ENCODE data around the gene NCKAP5. TPM values are rescaled to one million over a fixed set of nuclear protein-coding genes. Genes with fewer than 3 reads are reported as not detected.

Gene NCKAP5
- total RNA-seq, 2 experiments from 2014 or later, result not detected

DNA sequence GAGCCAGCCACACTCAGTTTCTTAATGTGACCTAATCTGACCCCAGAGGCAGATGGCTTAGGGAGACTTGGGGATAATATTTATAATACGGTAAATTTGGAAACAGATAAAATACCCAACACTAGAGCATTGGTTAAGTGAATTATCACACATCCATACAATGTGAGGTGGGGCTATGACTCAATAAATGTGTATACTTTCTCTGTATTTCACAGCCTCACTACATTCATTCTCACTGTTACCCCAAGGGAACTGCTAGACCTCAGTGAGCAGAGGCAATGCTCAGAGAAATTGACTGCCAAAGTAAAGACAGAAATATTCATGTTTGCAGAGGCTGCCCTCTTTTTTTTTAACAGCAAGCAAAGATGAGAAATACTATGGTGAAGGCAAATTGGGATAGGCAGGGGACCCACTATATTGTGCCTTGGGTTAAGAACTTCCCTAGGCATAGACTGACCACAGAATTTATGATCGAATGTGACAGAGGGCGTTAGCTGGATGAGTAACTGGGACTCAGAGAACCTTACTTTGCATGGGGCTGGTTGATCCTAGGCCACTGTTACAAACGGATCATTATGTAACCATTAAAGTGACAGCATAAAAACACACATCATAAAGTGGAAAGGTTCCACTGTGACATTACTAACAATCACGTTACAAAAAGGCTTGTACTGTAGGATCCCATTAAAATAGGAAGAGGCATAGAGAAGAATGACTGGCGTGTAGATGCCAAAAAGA lies 652.3 kb downstream of the NCKAP5 start:
- Mint-ChIP-seq H3K4me3 (no peak overlapping the region), H3K9me3 (peaks cover 3% of the 10 kb centered on the region), H3K27me3 (no peaks in the 10 kb centered on the region), H3K36me3 (ENCODE audit: low read depth) (no peaks in the 10 kb centered on the region), H3K27ac (no peak overlapping the region), H3K4me1 (ENCODE audit: low read depth) (no peaks in the 10 kb centered on the region)
- TF ChIP-seq, protein P1, sequence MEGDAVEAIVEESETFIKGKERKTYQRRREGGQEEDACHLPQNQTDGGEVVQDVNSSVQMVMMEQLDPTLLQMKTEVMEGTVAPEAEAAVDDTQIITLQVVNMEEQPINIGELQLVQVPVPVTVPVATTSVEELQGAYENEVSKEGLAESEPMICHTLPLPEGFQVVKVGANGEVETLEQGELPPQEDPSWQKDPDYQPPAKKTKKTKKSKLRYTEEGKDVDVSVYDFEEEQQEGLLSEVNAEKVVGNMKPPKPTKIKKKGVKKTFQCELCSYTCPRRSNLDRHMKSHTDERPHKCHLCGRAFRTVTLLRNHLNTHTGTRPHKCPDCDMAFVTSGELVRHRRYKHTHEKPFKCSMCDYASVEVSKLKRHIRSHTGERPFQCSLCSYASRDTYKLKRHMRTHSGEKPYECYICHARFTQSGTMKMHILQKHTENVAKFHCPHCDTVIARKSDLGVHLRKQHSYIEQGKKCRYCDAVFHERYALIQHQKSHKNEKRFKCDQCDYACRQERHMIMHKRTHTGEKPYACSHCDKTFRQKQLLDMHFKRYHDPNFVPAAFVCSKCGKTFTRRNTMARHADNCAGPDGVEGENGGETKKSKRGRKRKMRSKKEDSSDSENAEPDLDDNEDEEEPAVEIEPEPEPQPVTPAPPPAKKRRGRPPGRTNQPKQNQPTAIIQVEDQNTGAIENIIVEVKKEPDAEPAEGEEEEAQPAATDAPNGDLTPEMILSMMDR (IDR thresholded peaks at IDR 0.05), result no peak
- ATAC-seq, result no peak
- intact Hi-C loops (cut with micrococcal nuclease), result no loop called here
- CTCF ChIA-PET, result no interaction called here
- DNase-seq, result no peak
- POLR2A ChIA-PET, result no interaction called here

DNA sequence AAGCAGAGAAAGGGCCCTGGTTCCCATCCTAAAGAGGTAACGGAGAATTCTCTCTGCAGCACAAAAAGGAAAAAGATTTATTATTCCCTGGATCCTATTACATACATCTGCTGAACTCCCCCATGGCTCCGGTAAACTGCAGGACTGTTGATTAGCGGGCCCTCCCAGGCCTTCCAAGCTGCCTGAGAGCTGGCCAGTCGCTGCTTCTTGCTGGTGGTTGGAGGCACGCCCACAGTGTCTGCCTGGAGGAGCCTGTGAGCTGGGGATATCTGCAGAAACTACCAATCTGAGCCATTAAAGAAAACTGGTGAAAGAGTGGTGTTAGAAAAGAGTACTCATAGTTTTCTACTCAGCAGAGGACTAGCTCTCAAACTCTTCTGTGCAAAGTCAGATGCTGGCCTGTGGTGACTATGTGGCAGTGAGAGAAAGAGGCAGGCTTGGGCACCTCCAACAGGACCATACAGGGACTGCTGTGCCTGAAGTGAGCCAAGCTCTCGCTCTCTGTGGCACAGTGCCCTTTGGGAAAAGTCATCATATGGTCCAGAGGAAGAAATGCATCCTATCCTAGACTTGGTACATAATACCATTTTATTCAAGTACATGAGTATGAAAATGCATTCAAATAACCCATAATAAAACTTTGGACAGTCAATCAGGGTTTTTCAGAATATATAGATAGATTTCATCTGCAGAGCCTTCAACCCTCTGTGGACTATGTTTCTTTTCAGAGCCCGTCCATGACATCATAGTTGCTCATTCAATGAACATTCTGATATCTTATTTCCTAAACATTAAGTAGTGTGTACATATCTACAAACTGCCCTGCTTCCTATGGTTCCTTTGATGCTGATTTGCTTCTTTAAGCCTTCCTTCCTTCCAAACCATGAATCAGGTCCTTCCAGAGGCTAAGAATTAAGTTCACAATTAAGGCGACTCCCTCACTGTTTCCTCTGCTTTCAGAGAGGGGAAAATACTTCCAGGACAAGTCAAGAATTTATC lies 656.2 kb downstream of the NCKAP5 start:
- TF ChIP-seq, protein P1 (IDR thresholded peaks at IDR 0.05), result no peak
- ChIA-PET POLR2A (no interaction called here), CTCF (no interaction called here)
- H3K27ac Mint-ChIP-seq, result no peak overlapping the region
- no peak overlapping the region for H3K4me3 Mint-ChIP-seq
- no peak for DNase-seq
- H3K27me3 Mint-ChIP-seq, result no peaks in the 10 kb centered on the region
- H3K9me3 Mint-ChIP-seq, result peaks cover 9% of the 10 kb centered on the region
- intact Hi-C loops (cut with micrococcal nuclease), result no loop called here
- ATAC-seq, result no peak
- H3K36me3 Mint-ChIP-seq (ENCODE audit: low read depth), result no peaks in the 10 kb centered on the region
- no peaks in the 10 kb centered on the region for H3K4me1 Mint-ChIP-seq (ENCODE audit: low read depth)

DNA sequence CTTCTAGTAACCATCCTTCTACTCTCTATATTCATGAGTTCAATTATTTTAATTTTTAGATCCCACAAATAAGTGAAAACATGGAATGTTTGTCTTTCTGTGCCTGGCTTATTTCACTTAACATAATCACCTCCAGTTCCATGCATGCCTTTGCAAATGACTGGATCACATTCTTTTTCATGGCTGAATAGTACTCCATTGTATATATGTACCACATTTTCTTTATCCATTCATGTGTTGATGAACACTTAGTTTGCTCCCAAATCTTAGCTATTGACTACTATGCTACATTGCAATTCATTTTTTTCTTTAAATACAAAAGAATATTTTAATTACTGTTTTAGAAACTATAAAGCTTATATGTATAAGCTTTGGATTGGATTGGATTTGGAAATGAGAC lies 657.8 kb downstream of the NCKAP5 start:
- CTCF ChIA-PET, result no interaction called here
- ATAC-seq (no peak), DNase-seq (no peak)
- Mint-ChIP-seq H3K4me3 (no peak overlapping the region), H3K36me3 (ENCODE audit: low read depth) (no peaks in the 10 kb centered on the region), H3K4me1 (ENCODE audit: low read depth) (no peaks in the 10 kb centered on the region), H3K27ac (no peak overlapping the region), H3K9me3 (peaks cover 9% of the 10 kb centered on the region), H3K27me3 (no peaks in the 10 kb centered on the region)
- intact Hi-C loops (cut with micrococcal nuclease), result no loop called here
- TF ChIP-seq, protein P1 (IDR thresholded peaks at IDR 0.05), result no peak
- POLR2A ChIA-PET, result interaction anchor here (0.6 kb wide), 1 partner anchor 430 kb away, joined by 3 read pairs; no protein-coding TSS in a partner anchor

GRCh38 chr2:132909427-132909826 lies 658.8 kb downstream of the NCKAP5 start:
- CTCF ChIA-PET, result no interaction called here
- intact Hi-C loops (cut with micrococcal nuclease), result no loop called here
- H3K9me3 Mint-ChIP-seq, result peaks cover 9% of the 10 kb centered on the region
- H3K27ac Mint-ChIP-seq, result no peak overlapping the region
- no peaks in the 10 kb centered on the region for H3K4me1 Mint-ChIP-seq (ENCODE audit: low read depth)
- H3K4me3 Mint-ChIP-seq, result no peak overlapping the region
- POLR2A ChIA-PET, result no interaction called here
- no peaks in the 10 kb centered on the region for H3K27me3 Mint-ChIP-seq
- no peaks in the 10 kb centered on the region for H3K36me3 Mint-ChIP-seq (ENCODE audit: low read depth)
- ATAC-seq (no peak), DNase-seq (no peak)
- TF ChIP-seq, protein P1 (IDR thresholded peaks at IDR 0.05), result no peak
